Psoas muscle (tissue), 8 donors: Measurements from ENCODE around the gene INHBB. TPM values are rescaled to one million over a fixed set of nuclear protein-coding genes. Genes with fewer than 3 reads are reported as not detected.

ENCODE experiments used
- ATAC-seq, 4 donors: fragments of 200-7000 bp; cut with Tn5 transposase; one replicate each; pipeline ENCODE4 v1.9.1; 2020; ENCODE audit warnings: moderate library complexity in 3 of 4, mild to moderate bottlenecking in 2 of 4
- DNase-seq, 2 donors: peaks; one replicate each; pipeline ENCODE4 v3.0.0-alpha.2; 2020
- H3K27ac ChIP-seq: fragments of 200-600 bp; one replicate; pipeline ENCODE4 v1.8.0; 2022
- H3K27me3 ChIP-seq, 3 donors: fragments of 200-600 bp in 1 of 3; one replicate each; pipeline versions ENCODE4 v1.6.1 to v1.8.0; 2013 to 2022; ENCODE audit warnings: low read length in 2 of 3, mild to moderate bottlenecking in 2 of 3, moderate library complexity in 1 of 3; ENCODE audit not compliant: insufficient read depth in 3 of 3
- H3K36me3 ChIP-seq, 2 donors: fragments of 200-600 bp in 1 of 2; one replicate each; pipeline versions ENCODE4 v1.6.1 to v1.8.0; 2013 to 2022; ENCODE audit warnings: low read depth in 1 of 2, mild to moderate bottlenecking in 1 of 2, moderate library complexity in 1 of 2; ENCODE audit not compliant: insufficient read depth in 1 of 2
- H3K4me1 ChIP-seq: fragments of 200-600 bp; one replicate; pipeline ENCODE4 v1.8.0; 2022
- H3K4me3 ChIP-seq: fragments of 200-600 bp; one replicate; pipeline ENCODE4 v1.8.0; 2022; ENCODE audit warnings: mild to moderate bottlenecking
- H3K9me3 ChIP-seq: fragments of 200-600 bp; one replicate; pipeline ENCODE4 v1.8.0; 2022
- CTCF ChIP-seq: fragments of 200-600 bp; IDR thresholded peaks from one replicate; pipeline ENCODE4 v1.8.0; 2022; ENCODE audit warnings: antibody characterized with exemption
- WGBS, 3 donors: extraction: QIAGEN DNeasy Blood & Tissue Kit; methylation state at CpG; one replicate each; pipeline versions ENCODE4 v1.1.6 to v1.1.7; 2013; 5-methylcytosine and 5-hydroxymethylcytosine counted together
- intact Hi-C, 2 donors: fragments of 100-400 bp; cut with DNase I; formaldehyde crosslinking; loops; one replicate each; pipeline versions ENCODE4 v1.11.0 to v1.14.2; 2022
- polyA plus RNA-seq, 3 donors: library from polyadenylated mRNA; stranded (reverse); fragments of 200-250 nt; gene quantifications; one replicate each; pipeline ENCODE4 v1.2.3, GENCODE V29; 2013
- total RNA-seq, 4 donors: library from RNA; stranded (reverse); fragmentation: NEBNext Ultra II Directional in 2 of 4; extraction: Animal tissue kit (Norgen Biotek cat#: 25700) in 2 of 4; gene quantifications; one replicate each; pipeline versions ENCODE4 v1.2.1 to v1.2.4, GENCODE V29; 2021 to 2023
- donor health status: healthy with polysubstance abuse.
- donor health status: DM: no; HTN: no; CAD: no; lungs with moderate emphysema.
- donor health status: Bipolar disorder and iron deficiency.
- donor health status: healthy.
- donor health status: DM: yes; HTN: yes; CAD: no.
- donor health status: DM: no; HTN: no; CAD: no.
- donor health status: DM: no; HTN: no; CAD: no.
- donor health status: DM: yes; HTN: yes; CAD: no.

The INHBB gene
- total and polyA plus RNA-seq, 7 donors, result 2.9 to 20.0 (median 13.4) TPM

GRCh38 chr2:120394764-120395163, 48.8 kb downstream of the INHBB start:
- Histone ChIP-seq H3K9me3 (no peaks in the 10 kb centered on the region), H3K27ac (no peak overlapping the region), H3K4me1 (no peaks in the 10 kb centered on the region), H3K36me3 (no peaks in the 10 kb centered on the region), H3K4me3 (no peak overlapping the region), H3K27me3 (peaks cover 0 to 3% (median 0%) of the 10 kb centered on the region in 3 donors)
- no peak for ATAC-seq
- DNase-seq, result no peak
- 92 to 96% (median 92%) methylated on average over 8 of the region's 8 CpGs for WGBS, 3 donors
- intact Hi-C loops, result no loop called here
- no peak for TF ChIP-seq CTCF

GRCh38 chr2:120395221-120396012, 49.5 kb downstream of the INHBB start:
- no peak for TF ChIP-seq CTCF
- Histone ChIP-seq H3K9me3 (no peaks in the 10 kb centered on the region), H3K4me1 (no peaks in the 10 kb centered on the region), H3K27ac (no peak overlapping the region), H3K27me3 (peaks cover 0 to 3% (median 0%) of the 10 kb centered on the region in 3 donors), H3K36me3 (no peaks in the 10 kb centered on the region), H3K4me3 (no peak overlapping the region)
- DNase-seq (peak in 1 of 2 donors; percentile 45), ATAC-seq (no peak)
- intact Hi-C loops, result no loop called here
- 79 to 81% (median 81%) methylated on average over 21 of the region's 21 CpGs for whole genome bisulfite sequencing, 3 donors

DNA sequence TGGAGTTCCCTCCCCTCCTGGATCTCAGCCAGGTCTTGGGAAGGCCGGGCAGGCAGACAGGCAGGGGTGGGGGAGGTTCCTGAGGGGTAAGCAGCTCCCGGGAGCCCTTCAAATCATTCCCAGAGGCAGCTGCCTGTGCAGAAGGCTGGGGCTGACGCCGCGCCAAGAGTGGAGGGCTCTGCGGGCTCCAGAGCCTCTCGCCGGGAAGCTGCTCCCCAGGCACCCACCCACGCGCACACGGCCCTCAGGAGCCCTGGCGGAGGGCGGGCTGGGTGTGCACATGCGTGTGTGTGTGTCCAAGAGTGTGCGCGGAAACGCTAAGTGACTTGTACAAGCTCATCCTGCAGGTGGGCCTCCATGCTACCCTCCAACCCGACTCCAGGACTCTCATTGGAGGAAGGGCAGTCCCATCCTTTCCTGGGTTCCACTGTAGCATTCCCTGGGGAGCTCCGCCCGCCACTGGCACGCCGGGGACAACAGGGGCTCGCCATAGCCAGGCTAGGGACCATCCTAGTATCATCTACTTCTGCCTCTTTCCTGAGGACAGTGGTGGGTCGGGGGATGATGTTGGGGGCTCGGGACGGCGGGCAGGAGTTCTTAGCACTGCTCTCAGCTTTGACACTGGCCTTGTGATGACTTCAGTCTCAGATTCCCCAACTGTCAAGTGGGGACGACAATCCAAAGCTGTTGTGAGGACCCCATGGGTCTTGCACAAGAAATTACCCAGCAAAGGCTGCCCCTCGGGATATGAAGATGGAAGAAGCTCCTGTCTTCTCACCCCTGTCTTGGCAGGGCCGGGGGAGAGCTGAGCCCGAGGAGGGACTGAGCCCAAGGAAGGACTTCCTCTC, 50.3 kb downstream of the INHBB start:
- no peak for TF ChIP-seq CTCF
- Histone ChIP-seq H3K27me3 (peaks cover 0 to 3% (median 0%) of the 10 kb centered on the region in 3 donors), H3K36me3 (no peaks in the 10 kb centered on the region), H3K4me3 (no peak overlapping the region), H3K27ac (no peak overlapping the region), H3K4me1 (no peaks in the 10 kb centered on the region), H3K9me3 (no peaks in the 10 kb centered on the region)
- intact Hi-C loops, result no loop called here
- 58 to 63% (median 63%) methylated on average over 30 to 31 of the region's 31 CpGs for WGBS, 3 donors
- ATAC-seq, result no peak
- DNase-seq, result peak in 1 of 2 donors; percentile 48

DNA sequence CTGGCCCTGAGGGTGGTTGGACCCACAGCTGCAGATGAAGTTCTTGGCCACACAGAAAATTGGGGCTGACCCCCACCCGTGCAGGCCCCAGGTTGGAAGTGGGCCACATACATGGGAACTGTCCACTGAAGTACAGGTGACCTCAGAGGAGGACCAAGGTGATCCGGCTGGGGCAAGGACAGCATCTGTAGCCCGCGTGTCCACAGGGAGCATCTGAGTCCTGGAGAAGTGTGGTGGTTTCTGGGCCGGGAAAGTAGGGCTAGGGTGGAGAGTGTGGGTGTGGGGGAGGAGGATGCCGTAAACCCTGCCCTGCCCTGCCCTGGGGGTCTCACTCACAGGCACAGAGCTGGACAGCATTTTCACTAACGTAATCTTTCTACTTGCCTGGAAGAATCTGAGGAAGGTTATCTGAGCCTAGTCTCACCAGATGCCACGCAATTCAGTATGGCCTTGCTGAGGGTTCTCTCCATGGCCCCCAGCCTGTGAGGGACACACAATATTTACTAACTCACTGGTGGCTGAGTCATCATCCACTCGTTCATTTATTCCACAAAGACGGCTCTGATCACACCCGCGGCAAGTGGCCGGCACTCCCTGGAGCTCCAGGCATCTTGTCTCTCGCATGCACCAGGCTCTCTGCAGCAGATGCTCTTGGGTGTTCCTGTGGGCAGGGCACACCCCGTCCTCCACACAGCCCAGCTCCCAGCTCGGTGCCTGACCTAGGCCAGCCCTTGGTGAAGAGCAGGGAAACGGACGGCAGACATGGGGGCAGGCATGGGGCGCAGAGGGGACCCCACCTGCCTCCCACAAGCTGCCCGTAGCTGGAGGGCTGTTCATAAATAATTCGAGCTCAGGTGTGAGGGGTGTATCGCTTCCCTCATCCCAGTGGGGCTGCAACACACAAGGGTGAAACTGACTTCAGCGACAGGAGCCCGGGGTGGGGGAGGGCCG, 51.2 kb downstream of the INHBB start:
- intact Hi-C loops, result no loop called here
- DNase-seq, result peak in 1 of 2 donors; percentile 35
- Histone ChIP-seq H3K4me1 (no peaks in the 10 kb centered on the region), H3K27ac (no peak overlapping the region), H3K27me3 (peaks cover 0 to 3% (median 0%) of the 10 kb centered on the region in 3 donors), H3K4me3 (no peak overlapping the region), H3K9me3 (no peaks in the 10 kb centered on the region), H3K36me3 (no peaks in the 10 kb centered on the region)
- TF ChIP-seq CTCF, result no peak
- 68 to 77% (median 71%) methylated on average over 25 of the region's 25 CpGs for WGBS, 3 donors
- no peak for ATAC-seq
